Stimulated activated CD8-positive, alpha-beta memory T cell treated with anti-CD3 and anti-CD28 coated beads, Interleukin-15, amount 100 ng/mL, for 24 hours (primary cell): ENCODE results near the gene IL17RB.

ENCODE experiments used
- DNase-seq: peaks from one replicate; pipeline ENCODE4 v3.0.0-alpha.2; 2020; ENCODE audit warnings: low read depth

The IL17RB gene

DNA sequence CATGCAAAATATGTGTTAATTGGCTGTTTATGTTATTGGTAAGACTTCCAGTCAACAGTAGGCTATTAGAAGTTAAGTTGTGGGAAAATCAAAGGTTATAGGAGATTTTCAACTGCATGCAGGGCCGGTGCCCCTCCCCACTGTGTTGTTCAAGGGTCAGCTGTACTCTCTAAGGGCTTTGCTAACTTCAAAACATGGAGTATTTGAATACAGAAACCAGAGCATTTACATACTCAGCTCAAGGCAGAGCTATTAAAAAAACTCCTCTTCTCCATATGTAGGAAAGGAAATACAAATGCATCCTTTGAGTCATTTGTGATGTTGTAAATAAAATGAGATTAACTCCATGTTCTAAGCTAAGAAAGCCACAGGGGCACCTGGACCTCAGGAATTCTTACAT is 16.8 kb downstream of the IL17RB start:
- no peak for DNase-seq

GRCh38 chr3:53865732-53866499 is 19.5 kb downstream of the IL17RB start:
- no peak for DNase-seq

DNA sequence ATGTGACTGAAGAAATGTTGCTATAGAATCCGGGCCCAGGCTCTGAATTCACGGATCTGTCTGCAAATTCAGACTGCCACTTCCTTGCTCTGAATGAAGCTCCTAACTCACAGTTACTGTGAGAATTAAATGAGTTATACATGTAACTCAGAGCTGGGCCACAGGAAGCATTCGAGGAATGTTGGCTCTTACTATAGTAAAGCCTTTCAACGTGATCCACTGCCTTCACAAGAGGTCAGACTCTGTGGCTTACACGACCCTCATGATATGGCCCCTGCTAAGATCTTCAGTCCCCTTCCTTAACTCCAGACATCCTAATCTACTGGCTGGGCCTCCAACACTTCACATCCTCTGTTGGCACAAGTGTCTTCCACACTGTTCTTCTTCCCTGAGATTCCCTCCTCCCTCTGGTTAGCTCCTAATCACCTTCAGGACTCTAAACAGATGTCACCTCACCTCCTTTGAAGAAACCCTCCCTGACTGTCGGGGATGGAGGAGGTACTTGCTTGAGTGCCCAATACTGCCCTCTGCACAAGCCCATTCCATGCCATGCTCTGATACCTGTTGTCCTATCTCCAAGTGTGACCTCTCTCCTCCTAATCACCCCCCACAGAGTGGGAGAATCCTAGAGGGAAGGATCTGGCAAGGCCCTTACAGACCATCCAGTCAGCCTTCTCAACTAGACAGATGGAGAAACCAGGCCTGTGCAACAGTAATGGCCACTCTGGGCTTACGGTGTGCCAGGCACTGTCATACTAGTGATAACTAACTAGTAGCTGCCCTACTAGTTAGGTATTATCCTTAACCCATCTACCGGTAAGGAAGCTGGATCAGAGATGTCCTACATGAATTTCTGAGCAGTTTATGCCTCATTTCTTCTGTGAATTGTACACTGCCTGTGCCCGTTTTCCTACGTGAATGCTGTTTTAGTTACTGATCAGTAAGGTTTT is 34.3 kb downstream of the IL17RB start:
- no peak for DNase-seq

GRCh38 chr3:53881691-53882593 is 35.6 kb downstream of the IL17RB start, which contains the start of gene ACTR8:
Gene ACTR8 (minus strand): TSS chr3:53882152. CDS start chr3:53882101, 51 bp downstream.
- peak; percentile 64 for DNase-seq

- DNase-seq, result no peak
Measured at GRCh38 chr3:53883008-53883407, 36.6 kb downstream of the IL17RB start.

DNA sequence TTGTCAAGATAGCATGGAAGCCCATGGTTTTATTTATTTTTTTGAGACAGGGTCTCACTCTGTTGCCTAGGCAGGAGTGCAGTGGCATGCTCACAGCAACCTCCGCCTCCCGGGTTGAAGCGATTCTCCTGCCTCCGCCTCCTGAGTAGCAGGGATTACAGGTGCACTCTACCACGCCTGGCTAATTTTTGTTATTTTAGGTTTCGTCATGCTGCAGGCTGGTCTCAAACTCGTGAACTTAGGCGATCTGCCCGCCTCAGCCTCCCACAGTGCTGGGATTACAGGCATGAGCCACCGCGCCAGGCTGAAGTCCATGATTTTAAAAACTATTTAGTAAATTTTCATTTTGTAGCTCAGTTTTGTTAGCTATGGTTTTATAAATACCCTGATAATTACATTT is 38.3 kb downstream of the IL17RB start:
- DNase-seq, result no peak

- DNase-seq, result no peak
Measured at GRCh38 chr3:53885239-53885638, 38.9 kb downstream of the IL17RB start.

DNA sequence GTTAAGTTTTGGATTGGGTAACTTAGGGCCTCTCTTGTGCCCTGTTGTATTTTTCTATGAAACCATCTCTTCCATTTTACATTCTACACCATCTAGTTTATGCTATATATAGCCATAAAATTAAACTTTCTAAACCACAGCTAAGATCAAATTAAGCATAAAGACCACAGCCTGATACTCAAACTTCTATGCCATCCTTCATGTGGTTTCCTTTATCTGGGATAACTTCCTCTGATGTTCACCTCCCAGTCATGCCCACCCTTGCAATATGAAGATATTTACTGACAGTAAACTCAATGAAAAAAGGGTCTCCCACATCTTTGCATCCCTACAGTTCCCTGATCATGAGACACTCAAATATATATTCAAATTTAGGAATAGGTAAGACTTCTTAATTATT is 41.1 kb downstream of the IL17RB start:
- no peak for DNase-seq

DNA sequence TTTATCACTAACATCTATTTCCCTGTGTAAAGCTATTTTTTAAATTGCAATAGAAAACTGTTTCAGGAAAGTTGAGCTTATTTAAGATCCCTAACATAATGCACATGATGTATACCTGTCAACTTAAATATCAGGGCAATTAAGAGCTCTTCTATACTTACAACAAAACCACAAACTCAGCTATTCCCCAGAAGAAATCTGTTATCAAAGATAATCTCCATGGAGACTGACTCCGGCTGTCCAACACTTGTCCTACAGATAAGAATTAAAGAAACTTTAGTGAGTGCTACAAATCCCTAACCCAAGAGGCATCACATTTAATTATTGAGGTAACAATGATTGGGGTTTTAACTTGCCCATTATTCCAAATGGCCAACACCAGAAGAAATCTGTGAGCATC is 41.9 kb downstream of the IL17RB start:
- DNase-seq, result no peak

- no peak for DNase-seq
Measured at GRCh38 chr3:53890726-53891475, 44.5 kb downstream of the IL17RB start.

GRCh38 chr3:53891497-53892285 is 45.3 kb downstream of the IL17RB start, which contains the start of gene SELENOK:
Gene SELENOK (minus strand): TSS chr3:53891859.
- peak; percentile 91 for DNase-seq

GRCh38 chr3:53892286-53892637 is 45.9 kb downstream of the IL17RB start:
- no peak for DNase-seq

DNA sequence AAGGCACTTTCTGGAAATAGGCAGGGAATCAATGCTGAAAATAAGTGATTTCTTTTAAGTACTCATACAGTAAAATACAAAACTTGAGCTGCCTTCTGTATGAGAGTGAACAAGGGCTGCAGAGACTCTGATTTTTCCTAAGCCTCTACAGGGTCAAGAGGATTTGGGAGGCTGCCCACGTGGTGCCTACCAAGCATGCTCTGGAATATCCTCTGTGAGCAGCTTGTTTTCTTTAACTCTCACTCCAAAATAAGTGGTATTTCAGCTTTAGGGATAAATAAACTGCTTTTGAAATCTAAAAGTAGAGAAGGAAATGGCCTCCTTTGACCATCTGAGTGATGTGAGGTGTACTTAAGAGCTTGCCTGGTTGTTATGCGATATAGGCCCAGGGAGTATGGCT is 53.4 kb downstream of the IL17RB start:
- no peak for DNase-seq

- DNase-seq, result no peak
Measured at GRCh38 chr3:53900666-53901331, 54.4 kb downstream of the IL17RB start.

GRCh38 chr3:53902067-53902466 is 55.7 kb downstream of the IL17RB start:
- no peak for DNase-seq

GRCh38 chr3:53902711-53903110 is 56.3 kb downstream of the IL17RB start:
- DNase-seq, result no peak

- no peak for DNase-seq
Measured at GRCh38 chr3:53913401-53913800, 67.0 kb downstream of the IL17RB start.
